H1 (cell line): ENCODE measurements around the gene NXPH4. TPM values are rescaled to one million over a fixed set of nuclear protein-coding genes. Genes with fewer than 3 reads are reported as not detected.

ENCODE experiments used
- CBX5 ChIP-seq: fragments of 300-800, 300-1000 bp; sonication (generic); IDR thresholded peaks from 2 replicates; pipeline ENCODE4 v1.7.1; 2016; ENCODE audit warnings: antibody characterized with exemption, low read length, low read depth
- EP300 ChIP-seq, 2 experiments: IDR thresholded peaks; 1 replicate in 1 of 2; 2 replicates in 1 of 2; pipeline ENCODE4 v1.6.1; 2011 to 2012; ENCODE audit warnings: low read depth in 2 of 2, low read length in 2 of 2, mild to moderate bottlenecking in 2 of 2, borderline replicate concordance in 1 of 2, inconsistent platforms in 1 of 2, moderate library complexity in 1 of 2
- HDAC2 ChIP-seq, 2 experiments: fragments of 300-600 bp in 1 of 2; sonication (generic) in 1 of 2; IDR thresholded peaks; 2 replicates each; pipeline ENCODE4 v1.6.1; 2011 to 2012; ENCODE audit warnings: low read depth in 2 of 2, low read length in 2 of 2, mild to moderate bottlenecking in 2 of 2, moderate library complexity in 2 of 2, borderline replicate concordance in 1 of 2, inconsistent platforms in 1 of 2
- HDAC6 ChIP-seq: IDR thresholded peaks from one replicate; pipeline ENCODE4 v1.7.1; 2012; ENCODE audit warnings: low read depth, mild to moderate bottlenecking, inconsistent platforms, low read length, moderate library complexity
- JUN ChIP-seq: IDR thresholded peaks from 2 replicates; pipeline ENCODE4 v1.6.1; 2011; ENCODE audit warnings: low read depth, mild to moderate bottlenecking, improper control_type of control experiment, low read length
- MAFK ChIP-seq: IDR thresholded peaks from 2 replicates; pipeline ENCODE4 v1.6.1; 2012; ENCODE audit warnings: low read depth, mild to moderate bottlenecking, improper control_type of control experiment, low read length
- NRF1 ChIP-seq: IDR thresholded peaks from 2 replicates; pipeline ENCODE4 v1.6.1; 2011; ENCODE audit warnings: mild to moderate bottlenecking, low read depth, low read length, improper control_type of control experiment
- POU5F1 ChIP-seq: IDR thresholded peaks from 2 replicates; pipeline ENCODE4 v1.6.1; 2011; ENCODE audit warnings: low read depth, mild to moderate bottlenecking, low read length, moderate library complexity
- RAD21 ChIP-seq, 2 experiments: IDR thresholded peaks in 1 of 2; conservative IDR thresholded peaks in 1 of 2; 2 replicates each; pipeline ENCODE4 v1.6.1; 2011; ENCODE audit warnings: low read depth in 2 of 2, low read length in 2 of 2, improper control_type of control experiment in 1 of 2, inconsistent platforms in 1 of 2, mild to moderate bottlenecking in 1 of 2, moderate library complexity in 1 of 2
- SP1 ChIP-seq: IDR thresholded peaks from 2 replicates; pipeline ENCODE4 v1.6.1; 2011; ENCODE audit warnings: low read depth, low read length
- SP4 ChIP-seq: IDR thresholded peaks from 2 replicates; pipeline ENCODE4 v1.6.1; 2012; ENCODE audit warnings: low read length, inconsistent platforms
- SRF ChIP-seq: IDR thresholded peaks from 2 replicates; pipeline ENCODE4 v1.6.1; 2011; ENCODE audit warnings: mild to moderate bottlenecking, low read depth, low read length, moderate library complexity
- TBP ChIP-seq: IDR thresholded peaks from 2 replicates; pipeline ENCODE4 v1.6.1; 2011; ENCODE audit warnings: low read depth, low read length, improper control_type of control experiment
- TCF12 ChIP-seq: IDR thresholded peaks from 2 replicates; pipeline ENCODE4 v1.6.1; 2011; ENCODE audit warnings: low read depth, mild to moderate bottlenecking, low read length
- YY1 ChIP-seq: IDR thresholded peaks from 2 replicates; pipeline ENCODE4 v1.6.1; 2011; ENCODE audit warnings: low read depth, mild to moderate bottlenecking, low read length
- ZNF274 ChIP-seq: IDR thresholded peaks from 2 replicates; pipeline ENCODE4 v1.7.0; 2012; ENCODE audit warnings: low read length, borderline replicate concordance; ENCODE audit errors: extremely low read depth
- polyA plus RNA-seq, 7 experiments: library from polyadenylated mRNA; depleted of rRNA in 3 of 7; stranded (reverse) in 5 of 7; unstranded in 2 of 7; fragments of >200 nt in 5 of 7; fragments of 200-250 nt in 2 of 7; gene quantifications; 1 replicate in 5 of 7; 2 replicates in 1 of 7; 4 replicates in 1 of 7; pipeline versions ENCODE4 v1.2.1 to v1.2.3, GENCODE V29; 2011 to 2013; ENCODE audit warnings: missing spikeins in 2 of 7, mixed read lengths in 2 of 7
- total RNA-seq: library from RNA; stranded (reverse); fragmentation: NEBNext Ultra II Directional; extraction: Animal tissue kit (Norgen Biotek cat#: 25700); gene quantifications from 2 replicates; pipeline ENCODE4 v1.2.1, GENCODE V29; 2021
- TF ChIP-seq, protein P1 (sequence below): IDR thresholded peaks from 2 replicates; pipeline ENCODE4 v1.6.1; 2012; ENCODE audit warnings: low read length, inconsistent platforms
- TF ChIP-seq, protein P2 (sequence below): IDR thresholded peaks from 2 replicates; pipeline ENCODE4 v1.6.1; 2012; ENCODE audit warnings: inconsistent platforms
- TF ChIP-seq, protein P3 (sequence below): IDR thresholded peaks from 2 replicates; pipeline ENCODE4 v1.6.1; 2011; ENCODE audit warnings: low read depth, mild to moderate bottlenecking, low read length; ENCODE audit not compliant: insufficient read depth
- TF ChIP-seq, protein P4 (sequence below): IDR thresholded peaks from 2 replicates; pipeline ENCODE4 v1.6.1; 2012; ENCODE audit warnings: inconsistent platforms

NXPH4 gene
- total and polyA plus RNA-seq, 2 of the 8 experiments (the other 6 are each of a cell fraction or from before 2014, with no cell fraction given), result 0.92 to 1.7 TPM

DNA sequence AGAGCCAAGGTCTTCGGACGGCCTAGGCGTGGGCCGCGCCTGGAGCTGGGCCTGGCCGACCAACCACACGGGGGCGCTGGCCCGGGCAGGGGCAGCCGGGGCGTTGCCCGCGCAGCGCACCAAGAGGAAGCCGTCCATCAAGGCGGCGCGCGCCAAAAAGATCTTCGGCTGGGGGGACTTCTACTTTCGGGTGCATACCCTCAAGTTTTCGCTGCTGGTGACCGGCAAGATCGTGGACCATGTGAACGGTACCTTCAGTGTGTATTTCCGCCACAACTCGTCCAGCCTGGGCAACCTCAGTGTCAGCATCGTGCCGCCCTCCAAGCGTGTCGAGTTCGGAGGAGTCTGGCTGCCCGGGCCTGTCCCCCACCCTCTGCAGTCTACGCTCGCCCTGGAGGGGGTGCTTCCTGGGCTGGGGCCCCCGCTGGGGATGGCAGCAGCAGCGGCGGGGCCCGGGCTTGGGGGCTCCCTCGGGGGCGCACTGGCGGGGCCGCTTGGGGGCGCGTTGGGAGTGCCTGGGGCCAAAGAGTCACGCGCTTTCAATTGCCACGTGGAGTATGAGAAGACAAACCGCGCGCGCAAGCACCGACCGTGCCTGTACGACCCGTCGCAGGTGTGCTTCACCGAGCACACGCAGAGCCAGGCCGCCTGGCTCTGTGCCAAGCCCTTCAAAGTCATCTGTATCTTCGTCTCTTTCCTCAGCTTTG is 8.5 kb downstream of the NXPH4 start (continued):
- TF ChIP-seq EP300 (IDR thresholded peaks at IDR 0.05; ENCODE audit: borderline replicate concordance in 1 of 2, low read depth in 2 of 2, low read length in 2 of 2) (no peak), HDAC2 (IDR thresholded peaks at IDR 0.05; ENCODE audit: borderline replicate concordance in 1 of 2, low read depth in 2 of 2, low read length in 2 of 2) (no peak), TCF12 (no peak), YY1 (peak; percentile 77), SRF (no peak), CBX5 (no peak), MAFK (no peak), SP1 (0 out of 2 replicates have a peak, but pooled peaks have one; percentile 7), RAD21 (IDR thresholded peaks at IDR 0.05 in 1 of 2, conservative IDR thresholded peaks at IDR 0.05 in 1 of 2; ENCODE audit: low read depth in 2 of 2, low read length in 2 of 2) (peak; percentile 43 to 70), POU5F1 (no peak), ZNF274 (no peak), TBP (no peak), HDAC6 (no peak), NRF1 (no peak), JUN (no peak), SP4 (0 out of 2 replicates have a peak, but pooled peaks have one; percentile 16)
- TF ChIP-seq, protein P1, sequence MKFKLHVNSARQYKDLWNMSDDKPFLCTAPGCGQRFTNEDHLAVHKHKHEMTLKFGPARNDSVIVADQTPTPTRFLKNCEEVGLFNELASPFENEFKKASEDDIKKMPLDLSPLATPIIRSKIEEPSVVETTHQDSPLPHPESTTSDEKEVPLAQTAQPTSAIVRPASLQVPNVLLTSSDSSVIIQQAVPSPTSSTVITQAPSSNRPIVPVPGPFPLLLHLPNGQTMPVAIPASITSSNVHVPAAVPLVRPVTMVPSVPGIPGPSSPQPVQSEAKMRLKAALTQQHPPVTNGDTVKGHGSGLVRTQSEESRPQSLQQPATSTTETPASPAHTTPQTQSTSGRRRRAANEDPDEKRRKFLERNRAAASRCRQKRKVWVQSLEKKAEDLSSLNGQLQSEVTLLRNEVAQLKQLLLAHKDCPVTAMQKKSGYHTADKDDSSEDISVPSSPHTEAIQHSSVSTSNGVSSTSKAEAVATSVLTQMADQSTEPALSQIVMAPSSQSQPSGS, result no peak
- TF ChIP-seq, protein P2, sequence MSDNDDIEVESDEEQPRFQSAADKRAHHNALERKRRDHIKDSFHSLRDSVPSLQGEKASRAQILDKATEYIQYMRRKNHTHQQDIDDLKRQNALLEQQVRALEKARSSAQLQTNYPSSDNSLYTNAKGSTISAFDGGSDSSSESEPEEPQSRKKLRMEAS, result peak; percentile 77
- TF ChIP-seq, protein P3, sequence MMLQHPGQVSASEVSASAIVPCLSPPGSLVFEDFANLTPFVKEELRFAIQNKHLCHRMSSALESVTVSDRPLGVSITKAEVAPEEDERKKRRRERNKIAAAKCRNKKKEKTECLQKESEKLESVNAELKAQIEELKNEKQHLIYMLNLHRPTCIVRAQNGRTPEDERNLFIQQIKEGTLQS, result no peak
- TF ChIP-seq, protein P4, sequence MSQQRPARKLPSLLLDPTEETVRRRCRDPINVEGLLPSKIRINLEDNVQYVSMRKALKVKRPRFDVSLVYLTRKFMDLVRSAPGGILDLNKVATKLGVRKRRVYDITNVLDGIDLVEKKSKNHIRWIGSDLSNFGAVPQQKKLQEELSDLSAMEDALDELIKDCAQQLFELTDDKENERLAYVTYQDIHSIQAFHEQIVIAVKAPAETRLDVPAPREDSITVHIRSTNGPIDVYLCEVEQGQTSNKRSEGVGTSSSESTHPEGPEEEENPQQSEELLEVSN, result peak; percentile 55
- TF ChIP-seq, all 59 proteins: peak for 18
